KMS-11 (cell line): ENCODE results near the gene AOPEP.

Experiments
- H2AFZ ChIP-seq: fragments of 200-600 bp; sonication (generic); 2 replicates; pipeline ENCODE4 v1.6.1; 2016; ENCODE audit warnings: antibody characterized with exemption, mixed run types, low read depth
- H3K27ac ChIP-seq: fragments of 200-600 bp; sonication (generic); 2 replicates; pipeline ENCODE4 v1.6.1; 2016; ENCODE audit warnings: mild to moderate bottlenecking, mixed run types
- H3K27me3 ChIP-seq: fragments of 200-600 bp; sonication (generic); 2 replicates; pipeline ENCODE4 v1.6.1; 2017; ENCODE audit warnings: mild to moderate bottlenecking, low read depth, mixed run types, moderate library complexity; ENCODE audit not compliant: insufficient read depth
- H3K36me3 ChIP-seq: fragments of 200-600 bp; sonication (generic); 2 replicates; pipeline ENCODE4 v1.6.1; 2017; ENCODE audit warnings: mild to moderate bottlenecking, mixed run types; ENCODE audit not compliant: insufficient read depth
- H3K4me1 ChIP-seq: fragments of 200-600 bp; sonication (generic); 2 replicates; pipeline ENCODE4 v1.6.1; 2016; ENCODE audit warnings: mild to moderate bottlenecking, low read depth, mixed run types; ENCODE audit not compliant: poor library complexity, severe bottlenecking
- H3K4me2 ChIP-seq: fragments of 200-600 bp; sonication (generic); 2 replicates; pipeline ENCODE4 v1.7.0; 2016; ENCODE audit warnings: mild to moderate bottlenecking, mixed run types
- H3K4me3 ChIP-seq: fragments of 200-600 bp; sonication (generic); IDR thresholded peaks from 2 replicates; pipeline ENCODE4 v1.6.1; 2017; ENCODE audit warnings: low read depth, low read length, mixed read lengths; ENCODE audit not compliant: insufficient read depth
- H3K79me2 ChIP-seq: fragments of 200-600 bp; sonication (generic); 2 replicates; pipeline ENCODE4 v1.6.1; 2016; ENCODE audit warnings: low read depth, mixed run types; ENCODE audit not compliant: insufficient read depth
- H3K9ac ChIP-seq: fragments of 200-600 bp; sonication (generic); 2 replicates; pipeline ENCODE4 v1.6.1; 2016; ENCODE audit warnings: mild to moderate bottlenecking, mixed run types
- H4K20me1 ChIP-seq: fragments of 200-600 bp; sonication (generic); 2 replicates; pipeline ENCODE4 v1.6.1; 2016; ENCODE audit warnings: mild to moderate bottlenecking, mixed run types; ENCODE audit not compliant: insufficient read depth
- CTCF ChIP-seq: fragments of 200-600 bp; sonication (generic); conservative IDR thresholded peaks from 2 replicates; pipeline ENCODE4 v1.6.1; 2017; ENCODE audit warnings: low read depth, mild to moderate bottlenecking, antibody characterized with exemption, low read length, moderate library complexity, mixed read lengths

AOPEP gene

GRCh38 chr9:95032580-95033341 is 306.3 kb downstream of the AOPEP start:
- H3K9ac ChIP-seq = no peak overlapping the region
- no peak overlapping the region for H3K27ac ChIP-seq
- no peak overlapping the region for H3K4me3 ChIP-seq
- no peak overlapping the region for H2AFZ ChIP-seq
- no peaks in the 10 kb centered on the region for H3K79me2 ChIP-seq
- no peaks in the 10 kb centered on the region for H4K20me1 ChIP-seq
- TF ChIP-seq CTCF = no peak
- H3K27me3 ChIP-seq = no peaks in the 10 kb centered on the region
- H3K4me1 ChIP-seq = peaks cover 19% of the 10 kb centered on the region
- no peaks in the 10 kb centered on the region for H3K36me3 ChIP-seq
- H3K4me2 ChIP-seq = peak overlapping the region; percentile 28; the same call in 1 of the 2 replicates

GRCh38 chr9:95035846-95036245 is 309.3 kb downstream of the AOPEP start:
- Histone ChIP-seq H3K27me3 (no peaks in the 10 kb centered on the region), H3K9ac (no peak overlapping the region), H4K20me1 (no peaks in the 10 kb centered on the region), H2AFZ (no peak overlapping the region), H3K4me2 (no peak overlapping the region), H3K27ac (no peak overlapping the region), H3K4me1 (peaks cover 19% of the 10 kb centered on the region), H3K79me2 (no peaks in the 10 kb centered on the region), H3K4me3 (no peak overlapping the region), H3K36me3 (no peaks in the 10 kb centered on the region)
- TF ChIP-seq CTCF = no peak

GRCh38 chr9:95036676-95037075 is 310.2 kb downstream of the AOPEP start:
- Histone ChIP-seq H4K20me1 (no peaks in the 10 kb centered on the region), H2AFZ (no peak overlapping the region), H3K27me3 (no peaks in the 10 kb centered on the region), H3K9ac (no peak overlapping the region), H3K27ac (no peak overlapping the region), H3K4me2 (no peak overlapping the region), H3K79me2 (no peaks in the 10 kb centered on the region), H3K36me3 (no peaks in the 10 kb centered on the region), H3K4me3 (no peak overlapping the region), H3K4me1 (peaks cover 13% of the 10 kb centered on the region)
- no peak for TF ChIP-seq CTCF

GRCh38 chr9:95037789-95038521 is 311.5 kb downstream of the AOPEP start:
- Histone ChIP-seq H3K4me1 (no peaks in the 10 kb centered on the region), H3K79me2 (no peaks in the 10 kb centered on the region), H3K9ac (no peak overlapping the region), H3K27ac (no peak overlapping the region), H2AFZ (no peak overlapping the region), H3K4me2 (no peak overlapping the region), H3K36me3 (no peaks in the 10 kb centered on the region), H3K27me3 (no peaks in the 10 kb centered on the region), H3K4me3 (no peak overlapping the region), H4K20me1 (no peaks in the 10 kb centered on the region)
- no peak for TF ChIP-seq CTCF
